ENCODE measurements around the gene PARVB. TPM values are rescaled to one million over a fixed set of nuclear protein-coding genes. Genes with fewer than 3 reads are reported as not detected.

Gene PARVB
- total and polyA plus RNA-seq, 9 of the 15 experiments (the other 6 are each of a cell fraction or from before 2014, with no cell fraction given), result 1.1 to 59.2 (median 29.2) TPM

- peaks cover 3 to 17% of the 10 kb centered on the region in 2 experiments; a peak in 4 of 5 replicates for H3K27me3 ChIP-seq (ENCODE audit: control insufficient read depth in 2 of 2, insufficient read depth in 2 of 2, low read length in 2 of 2)
- H3K4me2 ChIP-seq (ENCODE audit: insufficient read depth, low read length), result no peak overlapping the region
- H3K9me1 ChIP-seq (ENCODE audit: control insufficient read depth, insufficient read depth, low read length), result no peaks in the 10 kb centered on the region
- H3K9ac ChIP-seq (ENCODE audit: insufficient read depth in 1 of 2, low read depth in 2 of 2, low read length in 2 of 2), result no peak overlapping the region
- no peak overlapping the region for H3K27ac ChIP-seq (ENCODE audit: extremely low read depth, low read depth, low read length)
- no peaks in the 10 kb centered on the region for H4K20me1 ChIP-seq (replicated peaks; ENCODE audit: control insufficient read depth, insufficient read depth, low read length)
- ChIA-PET CTCF (ENCODE audit: low intra/inter-chr PET ratio) (no interaction called here), POLR2A (interaction anchor here (0.6 kb wide), 2 partner anchors 7 to 358 kb away, joined by 4 to 6 read pairs; no protein-coding TSS in a partner anchor)
- intact Hi-C loops (cut with micrococcal nuclease) (no loop called here), in situ Hi-C loops (cut with MboI) (no loop called here)
- peaks cover 0 to 13% of the 10 kb centered on the region in 2 experiments; a peak in 2 of 5 replicates for H3K4me1 ChIP-seq (replicated peaks in 1 of 2; ENCODE audit: control insufficient read depth in 2 of 2, insufficient read depth in 2 of 2, low read length in 2 of 2)
- 8% methylated on average over 6 of the region's 12 CpGs for WGBS (ENCODE audit: insufficient coverage, low coverage, missing lambda C conversion rate)
- no peaks in the 10 kb centered on the region for H3K9me3 ChIP-seq (replicated peaks; ENCODE audit: control insufficient read depth, insufficient read depth, low read depth, low read length)
- no peaks in the 10 kb centered on the region for H3K79me2 ChIP-seq (ENCODE audit: control insufficient read depth, insufficient read depth, low read length)
- H3K36me3 ChIP-seq (ENCODE audit: control insufficient read depth, insufficient read depth, low read length), result no peaks in the 10 kb centered on the region
- no peak overlapping the region for H2AFZ ChIP-seq (ENCODE audit: low read depth, low read length)
- ATAC-seq, result no peak
- DNase-seq (ENCODE audit: extremely low read depth in 1 of 4, low spot score in 3 of 4), result no peak
- no peak for FAIRE-seq
- H3K4me3 ChIP-seq, result no peak overlapping the region
- TF ChIP-seq HMG20B (CRISPR knock-in tag; IDR thresholded peaks at IDR 0.05) (no peak), BDP1 (IDR thresholded peaks at IDR 0.05; ENCODE audit: insufficient read depth, insufficient read length) (no peak), RNF219 (CRISPR knock-in tag; IDR thresholded peaks at IDR 0.05) (no peak), PKNOX1 (IDR thresholded peaks at IDR 0.05) (no peak), ZNF175 (CRISPR knock-in tag; IDR thresholded peaks at IDR 0.05; ENCODE audit: low read depth) (no peak), DPF2 (IDR thresholded peaks at IDR 0.05) (no peak), FOS (IDR thresholded peaks at IDR 0.05; ENCODE audit: extremely low read depth, insufficient read length) (no peak), MEIS2 (IDR thresholded peaks at IDR 0.05; ENCODE audit: partially characterized antibody) (no peak)
- BruUV-seq (replicated peaks), result no TSS peak
Measured at GRCh38 chr22:44188986-44189630, 165.0 kb downstream of the PARVB start.
